Stimulated activated memory B cell treated with anti-CD40 and anti-IgM and Interleukin-4, amounts not matched to agents 10 μg/mL and 1 μg/mL and 100 μg/mL, for 72 hours (primary cell): ENCODE results near the gene ALDH1A3.
A peak's percentile ranks its signal among the peaks of the same experiment; 100 is the strongest.

ENCODE experiments used
- ATAC-seq: fragments of 150-1000 bp; cut with Tn5 transposase; 2 replicates; pipeline ENCODE4 v1.10.0; 2021
- H3K27ac Mint-ChIP-seq: one replicate; pipeline ENCODE4 v1.8.0; 2022; ENCODE audit warnings: mild to moderate bottlenecking, mixed read lengths
- H3K27me3 Mint-ChIP-seq: one replicate; pipeline ENCODE4 v1.8.0; 2022; ENCODE audit warnings: mixed read lengths
- H3K36me3 Mint-ChIP-seq: one replicate; pipeline ENCODE4 v1.8.0; 2022; ENCODE audit warnings: mixed read lengths
- H3K4me1 Mint-ChIP-seq: one replicate; pipeline ENCODE4 v1.8.0; 2022; ENCODE audit warnings: mixed read lengths
- H3K4me3 Mint-ChIP-seq: one replicate; pipeline ENCODE4 v1.8.0; 2022; ENCODE audit warnings: mild to moderate bottlenecking, moderate library complexity, mixed read lengths
- H3K9me3 Mint-ChIP-seq: one replicate; pipeline ENCODE4 v1.8.0; 2022; ENCODE audit warnings: mixed read lengths

The ALDH1A3 gene

GRCh38 chr15:100901296-100901695 is 21.7 kb downstream of the ALDH1A3 start:
- ATAC-seq: no peak

GRCh38 chr15:100901702-100902435 is 22.2 kb downstream of the ALDH1A3 start:
- H3K9me3 Mint-ChIP-seq: no peaks in the 10 kb centered on the region
- peak overlapping the region; percentile 66 for H3K27ac Mint-ChIP-seq
- no peak overlapping the region for H3K4me3 Mint-ChIP-seq
- ATAC-seq: no peak
- H3K27me3 Mint-ChIP-seq: peaks cover 21% of the 10 kb centered on the region
- H3K4me1 Mint-ChIP-seq: peaks cover 4% of the 10 kb centered on the region
- no peaks in the 10 kb centered on the region for H3K36me3 Mint-ChIP-seq

More at GRCh38 chr15:100901296-100901695, 21.7 kb downstream of the ALDH1A3 start:
- no peaks in the 10 kb centered on the region for H3K36me3 Mint-ChIP-seq
- no peak overlapping the region for H3K27ac Mint-ChIP-seq
- no peak overlapping the region for H3K4me3 Mint-ChIP-seq
- peaks cover 21% of the 10 kb centered on the region for H3K27me3 Mint-ChIP-seq
- peaks cover 4% of the 10 kb centered on the region for H3K4me1 Mint-ChIP-seq
- no peaks in the 10 kb centered on the region for H3K9me3 Mint-ChIP-seq

GRCh38 chr15:100902436-100903167 is 23.0 kb downstream of the ALDH1A3 start:
- Mint-ChIP-seq H3K9me3 (no peaks in the 10 kb centered on the region), H3K27me3 (peaks cover 14% of the 10 kb centered on the region), H3K36me3 (no peaks in the 10 kb centered on the region), H3K4me1 (peaks cover 4% of the 10 kb centered on the region), H3K4me3 (no peak overlapping the region), H3K27ac (peak overlapping the region; percentile 66)
- no peak for ATAC-seq

- Mint-ChIP-seq H3K36me3 (no peaks in the 10 kb centered on the region), H3K27me3 (peaks cover 9% of the 10 kb centered on the region), H3K4me3 (no peak overlapping the region), H3K9me3 (no peaks in the 10 kb centered on the region), H3K4me1 (peaks cover 4% of the 10 kb centered on the region), H3K27ac (peak overlapping the region; percentile 66)
- ATAC-seq: no peak
These were observed 23.5 kb downstream of the ALDH1A3 start for GRCh38 chr15:100903168-100903554.

- H3K9me3 Mint-ChIP-seq: no peaks in the 10 kb centered on the region
These were observed 26.2 kb downstream of the ALDH1A3 start for GRCh38 chr15:100905850-100906249.

GRCh38 chr15:100908466-100908865 is 28.8 kb downstream of the ALDH1A3 start:
- peaks cover 6% of the 10 kb centered on the region for H3K9me3 Mint-ChIP-seq
- peaks cover 8% of the 10 kb centered on the region for H3K36me3 Mint-ChIP-seq
- peaks cover 22% of the 10 kb centered on the region for H3K27me3 Mint-ChIP-seq
- peaks cover 10% of the 10 kb centered on the region for H3K4me1 Mint-ChIP-seq
- no peak overlapping the region for H3K4me3 Mint-ChIP-seq
- no peak overlapping the region for H3K27ac Mint-ChIP-seq
- no peak for ATAC-seq

More at GRCh38 chr15:100905850-100906249, 26.2 kb downstream of the ALDH1A3 start:
- no peak for ATAC-seq
- Mint-ChIP-seq H3K4me3 (no peak overlapping the region), H3K27me3 (peaks cover 18% of the 10 kb centered on the region), H3K4me1 (peaks cover 7% of the 10 kb centered on the region), H3K27ac (no peak overlapping the region), H3K36me3 (no peaks in the 10 kb centered on the region)

- Mint-ChIP-seq H3K9me3 (peaks cover 6% of the 10 kb centered on the region), H3K4me1 (peaks cover 10% of the 10 kb centered on the region), H3K27ac (no peak overlapping the region), H3K4me3 (no peak overlapping the region), H3K36me3 (peaks cover 17% of the 10 kb centered on the region), H3K27me3 (peaks cover 22% of the 10 kb centered on the region)
- no peak for ATAC-seq
These were observed 29.9 kb downstream of the ALDH1A3 start for GRCh38 chr15:100909565-100909964.

- peaks cover 22% of the 10 kb centered on the region for H3K27me3 Mint-ChIP-seq
- H3K36me3 Mint-ChIP-seq: peaks cover 17% of the 10 kb centered on the region
- peaks cover 10% of the 10 kb centered on the region for H3K4me1 Mint-ChIP-seq
- no peak overlapping the region for H3K27ac Mint-ChIP-seq
- peaks cover 6% of the 10 kb centered on the region for H3K9me3 Mint-ChIP-seq
- H3K4me3 Mint-ChIP-seq: no peak overlapping the region
- ATAC-seq: no peak
These were observed 30.6 kb downstream of the ALDH1A3 start for GRCh38 chr15:100909989-100910955.

- Mint-ChIP-seq H3K27ac (no peak overlapping the region), H3K4me3 (no peak overlapping the region), H3K4me1 (peaks cover 10% of the 10 kb centered on the region), H3K9me3 (peaks cover 6% of the 10 kb centered on the region), H3K36me3 (peaks cover 17% of the 10 kb centered on the region), H3K27me3 (peaks cover 22% of the 10 kb centered on the region)
- ATAC-seq: no peak
These were observed 31.5 kb downstream of the ALDH1A3 start for GRCh38 chr15:100911086-100911485.

GRCh38 chr15:100913961-100914360 is 34.3 kb downstream of the ALDH1A3 start:
- Mint-ChIP-seq H3K9me3 (peaks cover 6% of the 10 kb centered on the region), H3K36me3 (peaks cover 17% of the 10 kb centered on the region)
- ATAC-seq: no peak

GRCh38 chr15:100914876-100915275 is 35.2 kb downstream of the ALDH1A3 start:
- H3K9me3 Mint-ChIP-seq: peaks cover 6% of the 10 kb centered on the region

More at GRCh38 chr15:100913961-100914360, 34.3 kb downstream of the ALDH1A3 start:
- Mint-ChIP-seq H3K4me1 (peaks cover 16% of the 10 kb centered on the region), H3K27me3 (peaks cover 22% of the 10 kb centered on the region), H3K4me3 (no peak overlapping the region), H3K27ac (no peak overlapping the region)

GRCh38 chr15:100918034-100918689 is 38.5 kb downstream of the ALDH1A3 start:
- Mint-ChIP-seq H3K4me3 (peak overlapping the region; percentile 95), H3K36me3 (peaks cover 12% of the 10 kb centered on the region), H3K4me1 (peaks cover 40% of the 10 kb centered on the region), H3K27ac (peak overlapping the region; percentile 86), H3K27me3 (no peaks in the 10 kb centered on the region), H3K9me3 (peaks cover 3% of the 10 kb centered on the region)
- peak; percentile 87 for ATAC-seq

More at GRCh38 chr15:100914876-100915275, 35.2 kb downstream of the ALDH1A3 start:
- Mint-ChIP-seq H3K4me3 (no peak overlapping the region), H3K27me3 (peaks cover 14% of the 10 kb centered on the region), H3K4me1 (peaks cover 17% of the 10 kb centered on the region), H3K36me3 (peaks cover 17% of the 10 kb centered on the region), H3K27ac (no peak overlapping the region)
- no peak for ATAC-seq

GRCh38 chr15:100918690-100919480 is 39.3 kb downstream of the ALDH1A3 start, which contains the start of gene LRRK1:
TSS of gene LRRK1 (plus strand) at chr15:100919357. CDS start at chr15:100924633, 5,276 bp downstream.
- H3K9me3 Mint-ChIP-seq: no peaks in the 10 kb centered on the region
- H3K27ac Mint-ChIP-seq: peak within 1 kb of the TSS; percentile 86
- ATAC-seq: peak; percentile 72
- H3K4me1 Mint-ChIP-seq: peaks cover 44% of the 10 kb centered on the region
- no peaks in the 10 kb centered on the region for H3K27me3 Mint-ChIP-seq
- H3K36me3 Mint-ChIP-seq: peaks cover 7% of the 10 kb centered on the region
- H3K4me3 Mint-ChIP-seq: peak within 1 kb of the TSS; percentile 95
